HL-60/S4 (cell line): ENCODE data around the gene NCOA1.

Source experiments
- in situ Hi-C: fragments of 300-500 bp; cut with MboI; formaldehyde crosslinking; loops from 2 replicates; pipeline ENCODE4 v1.14.3; 2022; ENCODE audit warnings: low sequenced_read_pairs

The NCOA1 gene

DNA sequence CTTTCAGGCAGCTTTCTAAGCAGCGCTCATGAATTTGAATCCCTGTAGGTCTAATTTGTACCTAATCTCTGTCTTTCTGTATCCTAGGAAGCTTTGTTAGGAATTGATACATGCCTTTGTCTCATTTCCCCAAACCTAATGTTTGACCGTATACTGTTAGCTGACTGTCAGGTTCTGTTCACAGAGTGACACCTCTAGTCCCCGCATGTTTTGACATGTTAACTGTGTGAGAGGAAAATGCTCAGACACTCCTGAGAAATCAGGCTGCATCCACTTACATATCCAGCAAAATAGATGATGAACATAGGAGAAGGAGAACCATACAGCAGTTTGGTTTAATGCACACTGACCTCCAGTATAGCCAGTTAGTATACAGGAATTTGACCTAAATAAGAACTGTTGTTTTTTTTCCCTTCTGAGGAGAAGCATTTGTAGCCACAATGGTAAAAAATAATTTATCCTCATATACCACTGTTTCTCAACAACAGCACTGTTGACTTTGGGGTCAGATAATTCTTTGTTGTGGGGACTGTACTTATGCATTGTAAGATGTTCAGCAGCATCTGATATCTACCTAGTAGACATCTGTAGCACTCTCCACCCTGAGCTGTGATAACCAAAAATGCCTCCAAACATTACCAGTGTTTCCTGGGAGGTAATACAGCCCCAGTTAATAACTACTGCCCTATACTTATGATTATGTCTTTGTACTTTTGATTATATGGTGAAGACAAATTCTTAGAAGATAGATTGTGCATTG is 130.9 kb downstream of the NCOA1 start:
- in situ Hi-C loops = no loop called here

DNA sequence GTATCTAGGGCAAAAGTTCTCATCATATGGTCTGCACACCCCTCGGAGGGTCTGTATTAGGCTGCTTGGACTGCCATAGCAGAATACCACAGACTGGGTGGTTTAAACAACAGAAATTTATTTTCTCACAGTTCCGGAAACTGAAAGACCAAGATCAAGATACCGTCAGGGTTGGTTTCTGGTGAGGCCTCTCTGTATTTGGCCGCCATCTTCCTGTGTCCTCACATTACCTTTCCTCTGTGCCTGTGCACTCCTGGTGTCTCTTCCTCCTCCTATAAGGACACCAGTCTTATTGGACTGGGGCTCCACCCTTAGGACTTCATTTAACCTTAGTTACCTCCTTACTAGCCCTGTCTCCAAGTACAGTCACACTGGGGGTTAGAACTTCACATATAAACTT is 132.5 kb downstream of the NCOA1 start:
- in situ Hi-C loops = no loop called here

DNA sequence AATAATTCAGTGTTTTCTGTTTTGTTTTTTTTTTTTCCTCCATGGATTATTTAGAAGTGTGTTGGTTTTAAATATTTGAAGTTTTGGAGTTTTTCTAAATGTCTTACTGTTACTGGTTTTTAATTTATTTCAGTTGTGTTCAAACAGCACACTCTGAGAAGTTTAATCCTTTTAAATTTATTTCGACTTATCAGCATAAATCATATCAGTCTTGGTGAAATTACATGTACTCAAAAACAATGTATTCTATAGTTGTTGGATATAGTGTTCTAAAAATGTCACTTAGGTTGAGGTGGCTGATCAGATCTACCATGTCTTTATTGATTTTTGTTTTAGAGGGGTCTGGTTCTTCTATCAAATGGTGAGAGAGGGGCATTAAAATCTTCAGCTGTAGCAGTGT is 134.7 kb downstream of the NCOA1 start:
- in situ Hi-C loops = no loop called here

DNA sequence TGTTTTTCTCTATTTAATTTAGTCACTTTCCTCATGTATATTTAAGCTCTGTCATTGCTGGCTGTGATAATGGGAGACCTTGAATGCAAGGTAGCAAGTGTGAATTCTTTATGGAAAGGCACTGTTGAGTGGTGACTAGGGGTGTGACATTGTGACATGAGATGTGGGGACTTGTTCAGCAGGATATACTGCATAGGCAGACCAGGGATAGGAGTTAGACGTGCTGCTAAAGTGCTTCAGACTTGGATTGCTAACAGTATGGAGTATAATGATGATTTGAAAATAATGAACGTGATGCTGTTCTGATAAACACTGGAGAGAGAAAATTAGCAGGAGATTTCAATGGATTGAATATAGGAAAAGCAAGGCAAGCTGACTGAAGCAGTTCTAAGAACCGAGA is 135.1 kb downstream of the NCOA1 start:
- in situ Hi-C loops = no loop called here

DNA sequence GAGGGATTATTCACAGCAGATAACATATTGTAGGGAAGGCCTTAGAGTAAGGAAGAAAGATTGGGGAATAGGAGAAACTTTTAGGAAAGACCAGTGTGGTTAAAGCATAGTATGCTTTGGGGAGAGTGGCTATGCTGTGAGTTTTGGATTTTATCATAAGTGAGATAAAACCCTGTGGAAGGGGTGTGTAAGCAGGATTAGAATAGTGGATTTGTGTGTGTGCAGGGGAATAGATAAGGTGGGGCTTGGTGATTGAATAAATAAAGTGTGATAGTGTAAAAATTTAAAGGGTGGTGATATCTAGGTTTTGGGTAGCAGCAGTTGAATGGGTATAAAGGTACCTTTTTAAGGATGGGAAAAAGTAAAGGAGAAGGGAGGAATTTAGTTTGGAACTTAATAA is 137.7 kb downstream of the NCOA1 start:
- in situ Hi-C loops = no loop called here

DNA sequence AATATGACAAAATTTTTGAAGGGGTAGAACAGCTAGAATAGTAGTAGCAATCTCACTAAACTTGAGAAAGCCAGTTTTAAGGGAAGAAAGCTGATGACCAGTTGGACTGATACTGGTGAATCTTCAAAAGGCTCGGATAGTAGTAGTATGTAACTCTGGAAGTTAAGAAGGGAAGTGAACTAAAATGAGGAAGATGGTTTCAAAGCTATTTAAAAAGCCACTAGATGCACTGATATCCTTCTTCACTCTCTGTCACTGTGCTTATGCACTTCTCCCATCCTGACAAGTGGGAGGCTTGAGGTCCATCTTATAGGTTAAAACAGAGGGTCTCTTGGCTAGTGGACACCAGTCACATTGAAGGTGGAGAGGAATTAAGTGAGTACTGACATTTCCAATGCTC is 141.1 kb downstream of the NCOA1 start:
- in situ Hi-C loops = no loop called here

DNA sequence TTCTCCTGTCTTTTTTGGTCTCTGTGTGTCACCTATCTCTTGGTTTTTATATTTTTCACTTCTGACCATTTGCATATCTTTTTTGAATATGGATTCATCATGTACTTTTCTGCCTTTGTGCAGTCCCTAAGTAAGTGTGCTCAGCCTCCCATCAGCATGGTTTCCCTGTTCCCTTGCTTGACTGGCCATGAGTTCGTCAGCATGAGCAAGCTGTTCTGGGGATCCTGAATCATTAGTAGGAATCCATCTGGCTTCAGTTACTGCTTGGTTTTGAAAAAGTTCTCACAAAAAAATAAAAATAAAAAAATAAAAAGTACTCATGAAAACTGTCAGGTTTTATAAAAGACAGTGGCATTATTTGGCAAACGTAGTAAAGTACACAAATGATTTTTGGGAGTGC is 144.1 kb downstream of the NCOA1 start:
- in situ Hi-C loops = no loop called here

- in situ Hi-C loops = no loop called here
Observed at GRCh38 chr2:24638568-24638967, 147.5 kb downstream of the NCOA1 start.

DNA sequence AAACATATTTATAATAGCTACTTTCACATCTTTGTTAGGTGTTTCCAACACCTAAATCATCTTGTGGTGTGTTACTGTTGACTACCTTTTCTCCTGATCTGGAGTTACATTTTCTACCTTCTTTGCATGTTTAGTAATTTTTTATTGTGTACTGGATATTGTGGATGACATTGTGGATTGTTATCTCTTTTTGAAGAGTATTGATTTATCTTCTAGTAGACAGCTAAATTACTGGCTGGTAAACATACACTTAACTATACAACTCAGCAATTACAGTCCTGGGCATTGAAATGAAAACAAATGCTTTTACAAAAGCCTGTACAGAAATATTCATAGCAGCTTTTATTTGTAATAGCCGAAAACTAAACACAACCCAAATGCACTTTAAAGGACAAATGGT is 151.3 kb downstream of the NCOA1 start:
- in situ Hi-C loops = no loop called here

DNA sequence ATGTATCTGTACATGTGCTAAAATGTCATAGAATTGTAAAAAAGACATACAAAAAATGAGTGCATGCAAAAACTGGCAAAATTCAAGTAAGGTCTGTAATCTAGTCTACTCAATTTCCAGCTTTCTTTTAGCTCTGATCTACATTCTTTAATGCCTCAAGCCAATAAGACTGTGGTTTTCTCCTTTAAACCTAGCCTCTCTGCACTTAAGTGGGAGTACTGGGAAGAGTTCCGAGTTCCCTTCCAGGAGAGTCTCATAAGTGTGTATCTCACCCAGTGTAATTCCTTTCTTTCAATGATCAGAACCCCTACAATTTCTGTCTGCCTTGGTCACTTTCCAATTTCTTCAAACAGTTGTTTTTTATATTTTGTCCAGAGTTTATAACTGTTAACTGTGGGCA is 152.0 kb downstream of the NCOA1 start:
- in situ Hi-C loops = no loop called here

GRCh38 chr2:24644032-24644431 is 153.0 kb downstream of the NCOA1 start:
- in situ Hi-C loops = no loop called here

- in situ Hi-C loops = no loop called here
Observed at GRCh38 chr2:24650997-24651642, 160.1 kb downstream of the NCOA1 start.

DNA sequence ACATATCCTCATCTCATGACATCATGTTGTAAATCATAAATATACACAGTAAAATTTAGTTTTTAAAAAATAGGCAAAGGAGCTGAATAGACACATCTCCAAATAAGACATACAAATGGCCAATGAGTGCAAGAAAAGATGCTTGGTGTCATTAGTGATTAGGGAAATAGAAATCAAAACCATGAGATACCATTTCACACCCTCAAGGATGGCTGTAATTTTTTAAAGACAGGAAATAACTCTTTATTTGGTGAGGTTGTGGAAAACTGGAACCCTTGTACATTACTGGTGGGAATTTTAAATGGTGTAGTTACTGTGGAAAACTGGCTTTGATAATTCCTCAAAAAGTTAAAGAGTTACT is 160.6 kb downstream of the NCOA1 start:
- in situ Hi-C loops = no loop called here

DNA sequence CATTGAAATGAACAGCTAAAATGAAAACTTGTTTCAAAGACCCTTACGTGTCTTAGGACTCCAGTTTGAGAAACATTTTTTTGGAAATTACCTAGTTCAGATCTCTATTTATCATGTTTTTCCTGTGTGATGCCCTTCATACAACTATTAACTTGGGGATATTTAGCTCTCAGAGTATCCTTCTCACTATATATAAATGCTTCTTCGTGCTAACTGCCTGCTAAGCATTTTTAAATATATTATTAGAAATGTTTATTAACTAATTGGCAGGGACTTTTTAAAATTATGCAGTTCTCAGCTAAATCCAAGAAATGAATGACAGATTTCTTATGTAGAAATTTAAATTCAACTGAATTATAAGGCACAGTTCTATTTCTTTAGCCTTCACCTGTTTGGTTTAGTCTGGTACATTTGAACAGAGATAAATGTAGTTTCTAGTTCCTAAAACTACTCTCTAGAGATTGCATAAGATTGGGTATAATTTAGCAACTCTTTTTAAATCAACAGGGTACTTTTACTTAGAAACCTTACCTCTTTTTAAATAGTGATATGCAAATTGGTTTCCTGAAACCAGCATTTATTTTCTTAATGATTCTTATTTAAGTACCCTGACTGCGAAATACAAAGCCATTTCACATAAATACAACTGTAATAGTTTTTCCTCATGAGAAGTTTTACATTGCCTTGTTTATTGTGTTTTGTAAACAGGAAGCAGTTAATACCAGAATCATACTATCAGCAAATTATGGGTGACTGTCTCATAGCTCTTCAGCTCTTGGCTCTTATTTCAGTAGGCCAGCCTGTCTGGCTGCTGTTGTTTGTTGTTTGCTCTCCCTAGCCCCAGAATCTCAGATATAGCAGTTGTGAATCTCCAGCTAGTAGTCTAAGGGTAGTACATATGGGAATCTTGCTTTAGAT is 161.5 kb downstream of the NCOA1 start:
- in situ Hi-C loops = no loop called here

DNA sequence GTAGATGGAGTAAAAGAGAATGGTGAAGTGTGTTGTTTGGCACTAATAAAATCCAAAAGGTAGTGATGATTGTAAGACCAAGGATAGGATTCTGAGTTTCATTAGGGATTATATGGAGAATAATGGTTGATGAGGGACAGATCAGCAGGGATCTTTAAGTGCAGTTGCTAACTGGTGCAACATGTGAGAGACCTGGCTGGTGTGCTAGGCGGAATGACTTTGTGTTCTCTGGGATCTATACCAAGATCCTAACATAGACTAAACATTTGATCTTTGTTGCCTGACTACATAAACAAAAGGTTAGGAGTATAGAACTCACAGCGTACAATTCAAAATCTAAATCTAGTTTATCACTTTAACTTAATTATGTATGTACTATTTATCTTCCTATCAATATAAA is 166.8 kb downstream of the NCOA1 start:
- in situ Hi-C loops = no loop called here

DNA sequence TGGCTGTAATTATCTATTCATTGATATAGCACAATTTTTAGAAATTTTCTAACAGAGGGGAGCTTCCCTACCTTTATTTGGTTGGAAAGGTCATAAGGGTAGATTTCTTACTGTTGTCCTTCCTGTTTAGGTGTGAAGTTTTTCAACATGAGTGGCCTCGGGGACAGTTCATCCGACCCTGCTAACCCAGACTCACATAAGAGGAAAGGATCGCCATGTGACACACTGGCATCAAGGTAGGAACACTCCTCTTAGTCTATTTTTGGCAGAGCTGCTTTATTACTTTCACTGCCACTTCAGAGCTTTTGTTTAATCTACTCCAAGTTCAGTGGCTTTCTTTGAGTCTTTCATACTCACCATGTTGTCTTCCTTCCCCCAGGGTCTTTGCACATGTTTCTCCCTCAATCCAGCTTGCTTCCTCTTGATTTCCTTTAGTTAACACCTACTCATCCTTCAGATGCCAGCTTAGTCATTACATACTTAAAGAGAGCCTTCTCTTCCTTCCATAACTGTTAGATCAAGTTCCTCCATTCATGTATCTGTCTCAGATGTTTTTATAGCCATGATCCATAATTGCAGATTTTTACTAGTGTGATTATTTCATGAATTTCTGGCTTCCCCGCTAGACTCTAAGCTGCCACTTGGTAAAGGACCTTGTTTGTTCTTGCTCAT is 167.6 kb downstream of the NCOA1 start:
- in situ Hi-C loops = no loop called here

GRCh38 chr2:24659862-24660261 is 168.8 kb downstream of the NCOA1 start:
- in situ Hi-C loops = no loop called here

- in situ Hi-C loops = no loop called here
Observed at GRCh38 chr2:24667542-24667941, 176.5 kb downstream of the NCOA1 start.

GRCh38 chr2:24671230-24671629 is 180.2 kb downstream of the NCOA1 start:
- in situ Hi-C loops = no loop called here

DNA sequence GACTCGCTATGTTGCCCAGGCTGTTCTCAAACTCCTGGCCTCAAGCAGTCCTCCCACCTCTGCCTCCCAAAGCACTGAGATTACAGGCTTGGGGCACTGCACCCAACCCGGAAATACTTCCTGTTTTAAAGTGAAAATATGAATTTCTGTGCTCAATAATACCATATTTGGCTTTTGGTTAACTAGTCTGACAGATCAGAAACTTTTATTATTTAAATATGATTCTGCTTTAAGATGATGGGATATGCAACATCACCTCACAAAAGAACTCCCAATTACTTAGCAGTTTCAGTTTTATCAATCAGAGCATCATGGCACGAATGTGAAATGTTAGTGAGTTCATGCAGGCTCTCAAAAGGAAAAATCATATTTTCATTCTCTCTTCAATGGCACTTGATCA is 181.5 kb downstream of the NCOA1 start:
- in situ Hi-C loops = no loop called here

DNA sequence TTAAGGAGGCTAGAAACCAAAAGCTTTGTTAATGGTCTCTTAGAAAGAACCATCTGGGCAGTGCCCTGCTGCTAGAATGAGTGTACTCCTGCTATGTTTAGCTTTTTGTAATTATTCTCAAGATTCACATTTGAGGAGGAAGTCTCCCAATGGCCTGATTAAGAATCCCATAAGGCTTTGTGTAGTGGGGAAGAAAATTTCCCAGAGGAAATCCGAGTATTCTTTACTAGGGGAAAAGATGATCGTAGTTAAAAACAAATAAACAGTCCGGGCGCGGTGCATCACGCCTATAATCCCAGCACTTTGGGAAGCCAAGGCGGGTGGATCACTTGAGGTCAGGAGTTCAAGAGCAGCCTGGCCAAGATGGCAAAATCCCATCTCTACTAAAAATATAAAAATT is 184.3 kb downstream of the NCOA1 start:
- in situ Hi-C loops = no loop called here
